ENCODE measurements around the gene SCRT2. TPM values are rescaled to one million over a fixed set of nuclear protein-coding genes. Genes with fewer than 3 reads are reported as not detected.

SCRT2 gene
- total RNA-seq, 1 experiment from 2014 or later = not detected

DNA sequence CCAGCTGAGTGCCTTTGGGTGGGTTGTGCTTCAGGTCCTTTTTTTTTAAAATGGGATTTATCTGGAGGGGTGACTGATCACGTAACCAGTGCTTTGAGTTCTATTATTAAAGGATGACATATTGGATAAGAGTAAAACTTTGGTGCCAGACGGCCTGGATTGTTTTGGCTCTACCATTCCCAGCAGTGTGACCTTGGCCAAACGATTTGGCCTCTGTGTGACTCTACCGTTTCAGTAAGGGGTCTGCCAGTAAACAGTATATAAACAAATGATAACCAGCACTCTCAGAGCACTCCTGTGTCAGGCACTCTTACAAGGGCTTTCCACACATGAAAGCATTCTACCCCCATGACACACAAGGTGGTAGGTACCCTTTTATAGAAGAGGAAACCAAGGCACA is 8.7 kb downstream of the SCRT2 start:
- Histone ChIP-seq H3K27me3 (ENCODE audit: insufficient read depth, low read length) (no peaks in the 10 kb centered on the region), H3K4me2 (ENCODE audit: low read length) (no peak overlapping the region), H3K27ac (ENCODE audit: low read depth, low read length) (no peak overlapping the region), H2AFZ (ENCODE audit: low read depth, low read length, poor library complexity, severe bottlenecking) (peak overlapping the region; percentile 57), H3K79me2 (ENCODE audit: insufficient read depth, low read length) (no peaks in the 10 kb centered on the region), H3K9me2 (ENCODE audit: insufficient read depth) (no peaks in the 10 kb centered on the region), H3K36me3 (ENCODE audit: control insufficient read depth in 1 of 2, insufficient read depth in 2 of 2, low read length in 2 of 2) (no peaks in the 10 kb centered on the region), H4K20me1 (ENCODE audit: insufficient read depth) (no peaks in the 10 kb centered on the region), H3K9me3 (ENCODE audit: control insufficient read depth in 1 of 2, insufficient read depth in 1 of 2, low read depth in 1 of 2, low read length in 2 of 2) (no peaks in the 10 kb centered on the region), H3K4me3 (replicated peaks in 1 of 2; ENCODE audit: low read depth in 1 of 2, low read length in 2 of 2) (no peak overlapping the region), H3K9ac (ENCODE audit: low read length) (no peak overlapping the region), H3K4me1 (ENCODE audit: control insufficient read depth in 1 of 2, insufficient read depth in 2 of 2, low read length in 2 of 2) (peaks cover 9% of the 10 kb centered on the region in 2 experiments; a peak in 3 of 4 replicates)
- DNase-seq (ENCODE audit: low read depth, low spot score) (no peak), ATAC-seq (no peak)
- TF ChIP-seq CBX3 (IDR thresholded peaks at IDR 0.05; ENCODE audit: low read depth) (no peak), JUND (IDR thresholded peaks at IDR 0.05) (no peak), TCF7L2 (IDR thresholded peaks at IDR 0.05; ENCODE audit: borderline replicate concordance, extremely low read depth, insufficient read depth, insufficient read length) (no peak), ZFX (IDR thresholded peaks at IDR 0.05) (no peak), ZNF274 (IDR thresholded peaks at IDR 0.05; ENCODE audit: low read depth, low read length) (no peak), SIN3A (IDR thresholded peaks at IDR 0.05; ENCODE audit: low read depth) (no peak), YY1 (IDR thresholded peaks at IDR 0.05; ENCODE audit: extremely low read depth, insufficient replicate concordance, low read depth, low read length) (no peak), CEBPB (IDR thresholded peaks at IDR 0.05; ENCODE audit: low read depth) (no peak), EGR1 (IDR thresholded peaks at IDR 0.05; ENCODE audit: low read depth) (no peak), FOSL1 (IDR thresholded peaks at IDR 0.05; ENCODE audit: low read depth) (no peak), EZH2 (IDR thresholded peaks at IDR 0.05) (no peak), EZH2phosphoT487 (IDR thresholded peaks at IDR 0.05; ENCODE audit: borderline replicate concordance) (no peak), SP1 (IDR thresholded peaks at IDR 0.05; ENCODE audit: low read depth) (no peak), POLR2A (IDR thresholded peaks at IDR 0.05; ENCODE audit: borderline replicate concordance, extremely low read depth, insufficient read depth, insufficient read length) (no peak), SRF (IDR thresholded peaks at IDR 0.05; ENCODE audit: low read depth) (no peak), ELF1 (IDR thresholded peaks at IDR 0.05; ENCODE audit: borderline replicate concordance, low read depth) (no peak)
- TF ChIP-seq, protein P1, sequence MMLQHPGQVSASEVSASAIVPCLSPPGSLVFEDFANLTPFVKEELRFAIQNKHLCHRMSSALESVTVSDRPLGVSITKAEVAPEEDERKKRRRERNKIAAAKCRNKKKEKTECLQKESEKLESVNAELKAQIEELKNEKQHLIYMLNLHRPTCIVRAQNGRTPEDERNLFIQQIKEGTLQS (IDR thresholded peaks at IDR 0.05) = no peak
- TF ChIP-seq, protein P2, sequence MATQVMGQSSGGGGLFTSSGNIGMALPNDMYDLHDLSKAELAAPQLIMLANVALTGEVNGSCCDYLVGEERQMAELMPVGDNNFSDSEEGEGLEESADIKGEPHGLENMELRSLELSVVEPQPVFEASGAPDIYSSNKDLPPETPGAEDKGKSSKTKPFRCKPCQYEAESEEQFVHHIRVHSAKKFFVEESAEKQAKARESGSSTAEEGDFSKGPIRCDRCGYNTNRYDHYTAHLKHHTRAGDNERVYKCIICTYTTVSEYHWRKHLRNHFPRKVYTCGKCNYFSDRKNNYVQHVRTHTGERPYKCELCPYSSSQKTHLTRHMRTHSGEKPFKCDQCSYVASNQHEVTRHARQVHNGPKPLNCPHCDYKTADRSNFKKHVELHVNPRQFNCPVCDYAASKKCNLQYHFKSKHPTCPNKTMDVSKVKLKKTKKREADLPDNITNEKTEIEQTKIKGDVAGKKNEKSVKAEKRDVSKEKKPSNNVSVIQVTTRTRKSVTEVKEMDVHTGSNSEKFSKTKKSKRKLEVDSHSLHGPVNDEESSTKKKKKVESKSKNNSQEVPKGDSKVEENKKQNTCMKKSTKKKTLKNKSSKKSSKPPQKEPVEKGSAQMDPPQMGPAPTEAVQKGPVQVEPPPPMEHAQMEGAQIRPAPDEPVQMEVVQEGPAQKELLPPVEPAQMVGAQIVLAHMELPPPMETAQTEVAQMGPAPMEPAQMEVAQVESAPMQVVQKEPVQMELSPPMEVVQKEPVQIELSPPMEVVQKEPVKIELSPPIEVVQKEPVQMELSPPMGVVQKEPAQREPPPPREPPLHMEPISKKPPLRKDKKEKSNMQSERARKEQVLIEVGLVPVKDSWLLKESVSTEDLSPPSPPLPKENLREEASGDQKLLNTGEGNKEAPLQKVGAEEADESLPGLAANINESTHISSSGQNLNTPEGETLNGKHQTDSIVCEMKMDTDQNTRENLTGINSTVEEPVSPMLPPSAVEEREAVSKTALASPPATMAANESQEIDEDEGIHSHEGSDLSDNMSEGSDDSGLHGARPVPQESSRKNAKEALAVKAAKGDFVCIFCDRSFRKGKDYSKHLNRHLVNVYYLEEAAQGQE (IDR thresholded peaks at IDR 0.05; ENCODE audit: low read depth) = no peak
- TF ChIP-seq, protein P3, sequence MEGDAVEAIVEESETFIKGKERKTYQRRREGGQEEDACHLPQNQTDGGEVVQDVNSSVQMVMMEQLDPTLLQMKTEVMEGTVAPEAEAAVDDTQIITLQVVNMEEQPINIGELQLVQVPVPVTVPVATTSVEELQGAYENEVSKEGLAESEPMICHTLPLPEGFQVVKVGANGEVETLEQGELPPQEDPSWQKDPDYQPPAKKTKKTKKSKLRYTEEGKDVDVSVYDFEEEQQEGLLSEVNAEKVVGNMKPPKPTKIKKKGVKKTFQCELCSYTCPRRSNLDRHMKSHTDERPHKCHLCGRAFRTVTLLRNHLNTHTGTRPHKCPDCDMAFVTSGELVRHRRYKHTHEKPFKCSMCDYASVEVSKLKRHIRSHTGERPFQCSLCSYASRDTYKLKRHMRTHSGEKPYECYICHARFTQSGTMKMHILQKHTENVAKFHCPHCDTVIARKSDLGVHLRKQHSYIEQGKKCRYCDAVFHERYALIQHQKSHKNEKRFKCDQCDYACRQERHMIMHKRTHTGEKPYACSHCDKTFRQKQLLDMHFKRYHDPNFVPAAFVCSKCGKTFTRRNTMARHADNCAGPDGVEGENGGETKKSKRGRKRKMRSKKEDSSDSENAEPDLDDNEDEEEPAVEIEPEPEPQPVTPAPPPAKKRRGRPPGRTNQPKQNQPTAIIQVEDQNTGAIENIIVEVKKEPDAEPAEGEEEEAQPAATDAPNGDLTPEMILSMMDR (IDR thresholded peaks at IDR 0.05 in 2 of 3, conservative IDR thresholded peaks at IDR 0.05 in 1 of 3; ENCODE audit: borderline replicate concordance in 1 of 3, insufficient read depth in 1 of 3, low read depth in 2 of 3, low read length in 2 of 3) = no peak
- CTCF ChIA-PET = interaction anchor here (0.5 to 1.8 kb wide), 24 partner anchors 9 to 312 kb away, joined by 3 to 15 read pairs (median 4); partner anchors contain the start of gene SLC52A3
- BruUV-seq (replicated peaks) = no TSS peak
- POLR2A ChIA-PET = interaction anchor here (0.5 to 1.4 kb wide), 2 partner anchors 21 to 151 kb away, joined by 3 to 5 read pairs; no protein-coding TSS in a partner anchor
- intact Hi-C loops (cut with micrococcal nuclease) = loop anchor here (1.0 to 5.0 kb wide), 3 partner anchors 72 to 315 kb away; no protein-coding TSS in a partner anchor
- RAD21 ChIA-PET (ENCODE audit: low non-redundant PET in 1 of 2, low total read pairs in 2 of 2, uncharacterized antibody in 2 of 2, unreplicated experiment in 2 of 2) = interaction anchor here in 1 of 2 experiments (0.6 kb wide), 1 partner anchor 119 kb away, joined by 3 read pairs; no protein-coding TSS in a partner anchor

All from HCT116 (cell line).